Upper lobe of left lung (tissue), 4 donors: ENCODE results near the gene PAQR3.

Experiments used
- CTCF ChIP-seq, 6 experiments: fragments of 450-650 bp in 4 of 6; fragments of 200-600 bp in 2 of 6; sonication (generic) in 2 of 6; IDR thresholded peaks; one replicate each; pipeline ENCODE4 v1.5.1; 2016 to 2019; ENCODE audit warnings: antibody characterized with exemption in 6 of 6
- EP300 ChIP-seq, 4 donors: sonication (generic); formaldehyde crosslinking; IDR thresholded peaks; one replicate each; pipeline ENCODE4 v1.5.1; 2017; ENCODE audit warnings: antibody characterized with exemption in 4 of 4, control low read depth in 2 of 4

GRCh38 chr4:78960926-78961325, 21.7 kb upstream of the PAQR3 start:
- TF ChIP-seq CTCF (IDR thresholded peaks at IDR 0.05) (no peak), EP300 (IDR thresholded peaks at IDR 0.05) (no peak)
